ENCODE data around the gene SPTBN4.

GRCh38 chr19:40433391-40434216 lies 33.2 kb upstream of the SPTBN4 start:
- TF ChIP-seq CTCF (IDR thresholded peaks at IDR 0.05; ENCODE audit: low read length) = no peak
- TF ChIP-seq EZH2 (IDR thresholded peaks at IDR 0.05; ENCODE audit: borderline replicate concordance, low read length) = no peak

Data from OCI-LY1 (cell line).